ENCODE data around the gene CPAMD8. TPM values are rescaled to one million over a fixed set of nuclear protein-coding genes. Genes with fewer than 3 reads are reported as not detected.

CPAMD8 gene
- total and polyA plus RNA-seq, 2 donors (not counting 3 experiments of a cell fraction or from before 2014, with no cell fraction given): 2.2 to 3.9 TPM

GRCh38 chr19:16914421-16914820 lies 112.2 kb downstream of the CPAMD8 start:
- Histone ChIP-seq H3K9me1 (replicated peaks; ENCODE audit: control insufficient read depth, extremely low read depth, insufficient read depth, low read length) (no peaks in the 10 kb centered on the region), H2AFZ (ENCODE audit: low read depth, low read length) (no peak overlapping the region), H3K4me1 (ENCODE audit: control insufficient read depth, extremely low read depth, insufficient read depth, low read length) (no peaks in the 10 kb centered on the region), H3K27me3 (ENCODE audit: control insufficient read depth in 2 of 2, insufficient read depth in 2 of 2, low read length in 2 of 2) (no peaks in the 10 kb centered on the region), H3K9ac (replicated peaks; ENCODE audit: extremely low read depth, insufficient read depth, low read length) (no peak overlapping the region), H3K9me3 (replicated peaks; ENCODE audit: control insufficient read depth, insufficient read depth, low read length) (no peaks in the 10 kb centered on the region), H3K79me2 (ENCODE audit: control insufficient read depth, insufficient read depth, low read length) (no peaks in the 10 kb centered on the region), H3K36me3 (ENCODE audit: control insufficient read depth in 2 of 2, extremely low read depth in 1 of 2, insufficient read depth in 2 of 2, low read length in 2 of 2) (no peaks in the 10 kb centered on the region), H4K20me1 (replicated peaks; ENCODE audit: control insufficient read depth, extremely low read depth, insufficient read depth, low read length) (no peaks in the 10 kb centered on the region), H3K27ac (ENCODE audit: insufficient read depth, low read depth, low read length) (no peak overlapping the region), H3K4me3 (replicated peaks in 1 of 3; ENCODE audit: insufficient read depth in 1 of 3, low read depth in 1 of 3, low read length in 3 of 3) (no peak overlapping the region), H3K4me2 (ENCODE audit: insufficient read depth, low read length) (no peak overlapping the region)
- intact Hi-C loops (cut with micrococcal nuclease) (no loop called here), dilution Hi-C loops (cut with MboI; ENCODE audit: extremely low pct_ligation_motif_present, low sequenced_read_pairs) (no loop called here)
- ChIA-PET POLR2A (no interaction called here), CTCF (no interaction called here)
- TF ChIP-seq EZH2 (IDR thresholded peaks at IDR 0.05; ENCODE audit: borderline replicate concordance, low read depth, low read length, severe bottlenecking) (no peak), FOS (IDR thresholded peaks at IDR 0.05; ENCODE audit: borderline replicate concordance, insufficient read depth, low read length) (no peak), POLR2A (IDR thresholded peaks at IDR 0.05; ENCODE audit: low read depth, low read length) (no peak), MAX (IDR thresholded peaks at IDR 0.05; ENCODE audit: insufficient read depth, insufficient read length) (no peak), POLR2AphosphoS5 (IDR thresholded peaks at IDR 0.05; ENCODE audit: insufficient read depth, low read depth, low read length) (no peak), MYC (IDR thresholded peaks at IDR 0.05; ENCODE audit: low read depth, low read length) (no peak), JUN (IDR thresholded peaks at IDR 0.05; ENCODE audit: borderline replicate concordance, insufficient read depth, insufficient read length, low read depth) (no peak), GATA2 (IDR thresholded peaks at IDR 0.05; ENCODE audit: insufficient read depth, insufficient read length, low read depth, low read length) (no peak), CTCF (IDR thresholded peaks at IDR 0.05; ENCODE audit: extremely low read depth in 1 of 2, insufficient read depth in 1 of 2, low read depth in 1 of 2, low read length in 2 of 2) (no peak)
- no peak for FAIRE-seq
- BruUV-seq (replicated peaks): no TSS peak
- DNase-seq (ENCODE audit: low read depth, low spot score): no peak

Data from endothelial cell of umbilical vein (primary cell).